Activated naive CD8-positive, alpha-beta T cell treated with anti-CD3 and anti-CD28 coated beads, Interleukin-2, amount 10 ng/mL, durations not matched to agents 7 days and 5 days (primary cell): Measurements from ENCODE around the gene ZHX3. TPM values are rescaled to one million over a fixed set of nuclear protein-coding genes. Genes with fewer than 3 reads are reported as not detected.

Experiments used
- ATAC-seq: fragments of 150-1000 bp; cut with Tn5 transposase; one replicate; pipeline ENCODE4 v1.10.0; 2021; ENCODE audit warnings: low read depth, moderate library complexity
- POLR2A ChIA-PET: fragments of 350-600 bp; sonication (Branson Sonifier 250); formaldehyde crosslinking; loops from one replicate; lab custom pipeline; 2021; ENCODE audit warnings: antibody characterized with exemption; lab: Charles Lee
- DNase-seq: peaks from one replicate; pipeline ENCODE4 v3.0.0; 2021
- H3K27ac Mint-ChIP-seq: one replicate; pipeline ENCODE4 v1.8.0; 2022; ENCODE audit warnings: mild to moderate bottlenecking, mixed read lengths
- H3K27me3 Mint-ChIP-seq: one replicate; pipeline ENCODE4 v1.8.0; 2022; ENCODE audit warnings: mild to moderate bottlenecking, moderate library complexity, mixed read lengths
- H3K36me3 Mint-ChIP-seq: one replicate; pipeline ENCODE4 v1.8.0; 2021; ENCODE audit warnings: mild to moderate bottlenecking, mixed read lengths
- H3K4me1 Mint-ChIP-seq: one replicate; pipeline ENCODE4 v1.8.0; 2021; ENCODE audit warnings: mixed read lengths
- H3K4me3 Mint-ChIP-seq: one replicate; pipeline ENCODE4 v1.8.0; 2022; ENCODE audit warnings: mild to moderate bottlenecking, moderate library complexity, mixed read lengths
- H3K9me3 Mint-ChIP-seq: one replicate; pipeline ENCODE4 v1.8.0; 2021; ENCODE audit warnings: mixed read lengths
- total RNA-seq, 2 experiments: library from RNA; stranded (reverse); gene quantifications; one replicate each; pipeline ENCODE4 v1.2.3, GENCODE V29; 2021

Gene ZHX3
- total RNA-seq, 2 experiments from 2014 or later = 12.3 to 17.1 TPM

- Mint-ChIP-seq H3K36me3 (peaks cover 2% of the 10 kb centered on the region), H3K4me1 (no peaks in the 10 kb centered on the region), H3K27ac (no peak overlapping the region), H3K9me3 (no peaks in the 10 kb centered on the region), H3K27me3 (no peaks in the 10 kb centered on the region), H3K4me3 (no peak overlapping the region)
- ATAC-seq (no peak), DNase-seq (no peak)
- POLR2A ChIA-PET = no interaction called here
Measured at GRCh38 chr20:41265938-41266337, 51.6 kb downstream of the ZHX3 start.

- H3K9me3 Mint-ChIP-seq = no peaks in the 10 kb centered on the region
- H3K36me3 Mint-ChIP-seq = peaks cover 2% of the 10 kb centered on the region
- no peak overlapping the region for H3K4me3 Mint-ChIP-seq
- no peak overlapping the region for H3K27ac Mint-ChIP-seq
- no peaks in the 10 kb centered on the region for H3K27me3 Mint-ChIP-seq
- POLR2A ChIA-PET = no interaction called here
- DNase-seq = no peak
- no peak for ATAC-seq
- H3K4me1 Mint-ChIP-seq = no peaks in the 10 kb centered on the region
Measured at GRCh38 chr20:41264819-41265218, 52.7 kb downstream of the ZHX3 start.

GRCh38 chr20:41261790-41262717 lies 55.5 kb downstream of the ZHX3 start:
- no peak overlapping the region for H3K27ac Mint-ChIP-seq
- peaks cover 3% of the 10 kb centered on the region for H3K36me3 Mint-ChIP-seq
- POLR2A ChIA-PET = no interaction called here
- H3K4me3 Mint-ChIP-seq = no peak overlapping the region
- H3K27me3 Mint-ChIP-seq = no peaks in the 10 kb centered on the region
- DNase-seq (no peak), ATAC-seq (no peak)
- no peaks in the 10 kb centered on the region for H3K9me3 Mint-ChIP-seq
- no peaks in the 10 kb centered on the region for H3K4me1 Mint-ChIP-seq

GRCh38 chr20:41261260-41261659 lies 56.3 kb downstream of the ZHX3 start:
- no peaks in the 10 kb centered on the region for H3K4me1 Mint-ChIP-seq
- DNase-seq = no peak
- H3K36me3 Mint-ChIP-seq = peaks cover 3% of the 10 kb centered on the region
- H3K4me3 Mint-ChIP-seq = no peak overlapping the region
- no peaks in the 10 kb centered on the region for H3K27me3 Mint-ChIP-seq
- ATAC-seq = no peak
- no peak overlapping the region for H3K27ac Mint-ChIP-seq
- POLR2A ChIA-PET = no interaction called here
- no peaks in the 10 kb centered on the region for H3K9me3 Mint-ChIP-seq

- no peaks in the 10 kb centered on the region for H3K27me3 Mint-ChIP-seq
- H3K4me1 Mint-ChIP-seq = no peaks in the 10 kb centered on the region
- H3K9me3 Mint-ChIP-seq = no peaks in the 10 kb centered on the region
- peaks cover 3% of the 10 kb centered on the region for H3K36me3 Mint-ChIP-seq
- H3K27ac Mint-ChIP-seq = no peak overlapping the region
- H3K4me3 Mint-ChIP-seq = no peak overlapping the region
- POLR2A ChIA-PET = no interaction called here
- ATAC-seq (no peak), DNase-seq (no peak)
Measured at GRCh38 chr20:41260734-41261220, 56.8 kb downstream of the ZHX3 start.

- POLR2A ChIA-PET = no interaction called here
- no peak overlapping the region for H3K27ac Mint-ChIP-seq
- no peaks in the 10 kb centered on the region for H3K27me3 Mint-ChIP-seq
- H3K9me3 Mint-ChIP-seq = no peaks in the 10 kb centered on the region
- ATAC-seq (no peak), DNase-seq (no peak)
- peaks cover 3% of the 10 kb centered on the region for H3K36me3 Mint-ChIP-seq
- no peak overlapping the region for H3K4me3 Mint-ChIP-seq
- H3K4me1 Mint-ChIP-seq = no peaks in the 10 kb centered on the region
Measured at GRCh38 chr20:41259309-41259708, 58.2 kb downstream of the ZHX3 start.

GRCh38 chr20:41258474-41258873 lies 59.1 kb downstream of the ZHX3 start:
- POLR2A ChIA-PET = no interaction called here
- DNase-seq = no peak
- H3K27ac Mint-ChIP-seq = no peak overlapping the region
- H3K4me1 Mint-ChIP-seq = no peaks in the 10 kb centered on the region
- H3K9me3 Mint-ChIP-seq = no peaks in the 10 kb centered on the region
- peaks cover 3% of the 10 kb centered on the region for H3K36me3 Mint-ChIP-seq
- H3K27me3 Mint-ChIP-seq = no peaks in the 10 kb centered on the region
- no peak overlapping the region for H3K4me3 Mint-ChIP-seq
- ATAC-seq = no peak

- Mint-ChIP-seq H3K4me1 (peaks cover 2% of the 10 kb centered on the region), H3K9me3 (no peaks in the 10 kb centered on the region), H3K36me3 (peaks cover 4% of the 10 kb centered on the region), H3K27ac (no peak overlapping the region), H3K27me3 (no peaks in the 10 kb centered on the region), H3K4me3 (no peak overlapping the region)
- ATAC-seq = no peak
- DNase-seq = no peak
- POLR2A ChIA-PET = no interaction called here
Measured at GRCh38 chr20:41256516-41256915, 61.0 kb downstream of the ZHX3 start.

- H3K27ac Mint-ChIP-seq = no peak overlapping the region
- H3K4me1 Mint-ChIP-seq = peaks cover 3% of the 10 kb centered on the region
- POLR2A ChIA-PET = no interaction called here
- no peaks in the 10 kb centered on the region for H3K9me3 Mint-ChIP-seq
- no peak overlapping the region for H3K4me3 Mint-ChIP-seq
- peaks cover 4% of the 10 kb centered on the region for H3K36me3 Mint-ChIP-seq
- no peak for ATAC-seq
- H3K27me3 Mint-ChIP-seq = no peaks in the 10 kb centered on the region
- no peak for DNase-seq
Measured at GRCh38 chr20:41255655-41256054, 61.9 kb downstream of the ZHX3 start.

- DNase-seq = no peak
- H3K9me3 Mint-ChIP-seq = no peaks in the 10 kb centered on the region
- H3K4me3 Mint-ChIP-seq = no peak overlapping the region
- peaks cover 25% of the 10 kb centered on the region for H3K4me1 Mint-ChIP-seq
- H3K36me3 Mint-ChIP-seq = peaks cover 3% of the 10 kb centered on the region
- no peak overlapping the region for H3K27ac Mint-ChIP-seq
- no peak for ATAC-seq
- POLR2A ChIA-PET = no interaction called here
- H3K27me3 Mint-ChIP-seq = no peaks in the 10 kb centered on the region
Measured at GRCh38 chr20:41249411-41250281, 67.9 kb downstream of the ZHX3 start.

GRCh38 chr20:41248368-41249024 lies 69.0 kb downstream of the ZHX3 start:
- H3K4me3 Mint-ChIP-seq = no peak overlapping the region
- no peaks in the 10 kb centered on the region for H3K27me3 Mint-ChIP-seq
- DNase-seq (no peak), ATAC-seq (no peak)
- POLR2A ChIA-PET = no interaction called here
- H3K9me3 Mint-ChIP-seq = no peaks in the 10 kb centered on the region
- H3K4me1 Mint-ChIP-seq = peaks cover 31% of the 10 kb centered on the region
- H3K36me3 Mint-ChIP-seq = peaks cover 4% of the 10 kb centered on the region
- H3K27ac Mint-ChIP-seq = no peak overlapping the region

GRCh38 chr20:41247523-41248367 lies 69.8 kb downstream of the ZHX3 start:
- Mint-ChIP-seq H3K27ac (no peak overlapping the region), H3K36me3 (peaks cover 4% of the 10 kb centered on the region), H3K4me1 (peaks cover 38% of the 10 kb centered on the region), H3K9me3 (no peaks in the 10 kb centered on the region), H3K27me3 (no peaks in the 10 kb centered on the region), H3K4me3 (no peak overlapping the region)
- DNase-seq (no peak), ATAC-seq (no peak)
- POLR2A ChIA-PET = no interaction called here
